Transverse colon (tissue), 4 donors: ENCODE data around the gene LSM12.

Source experiments
- CTCF ChIP-seq, 5 experiments: fragments of 200-600 bp in 3 of 5; fragments of 450-650 bp in 2 of 5; sonication (generic) in 3 of 5; IDR thresholded peaks; 1 replicate in 2 of 5; 2 replicates in 3 of 5; pipeline ENCODE4 v1.5.1; 2016 to 2017; ENCODE audit warnings: antibody characterized with exemption in 5 of 5, inconsistent platforms in 3 of 5, mild to moderate bottlenecking in 2 of 5, moderate library complexity in 1 of 5
- POLR2AphosphoS5 ChIP-seq, 3 donors: sonication (generic); formaldehyde crosslinking; IDR thresholded peaks; one replicate each; pipeline ENCODE4 v1.6.1; 2016; ENCODE audit warnings: antibody characterized with exemption in 3 of 3

- no peak for TF ChIP-seq CTCF (IDR thresholded peaks at IDR 0.05)
- no peak for TF ChIP-seq POLR2AphosphoS5 (IDR thresholded peaks at IDR 0.05)
Measured at GRCh38 chr17:44000871-44001460, 65.5 kb downstream of the LSM12 start.
